ENCODE measurements around the gene P3H1.

The P3H1 gene

GRCh38 chr1:42739753-42740700, 26.8 kb downstream of the P3H1 start, which contains the start of gene CLDN19:
Gene CLDN19, minus strand, starts transcription at chr1:42740236. Its CDS starts 173 bp downstream, at chr1:42740063.
- in situ Hi-C loops (cut with HindIII; ENCODE audit: low sequenced_read_pairs): no loop called here
- no peak within 1 kb of the TSS for H3K4me3 ChIP-seq (ENCODE audit: low read depth, low read length)
- TF ChIP-seq, protein P1, sequence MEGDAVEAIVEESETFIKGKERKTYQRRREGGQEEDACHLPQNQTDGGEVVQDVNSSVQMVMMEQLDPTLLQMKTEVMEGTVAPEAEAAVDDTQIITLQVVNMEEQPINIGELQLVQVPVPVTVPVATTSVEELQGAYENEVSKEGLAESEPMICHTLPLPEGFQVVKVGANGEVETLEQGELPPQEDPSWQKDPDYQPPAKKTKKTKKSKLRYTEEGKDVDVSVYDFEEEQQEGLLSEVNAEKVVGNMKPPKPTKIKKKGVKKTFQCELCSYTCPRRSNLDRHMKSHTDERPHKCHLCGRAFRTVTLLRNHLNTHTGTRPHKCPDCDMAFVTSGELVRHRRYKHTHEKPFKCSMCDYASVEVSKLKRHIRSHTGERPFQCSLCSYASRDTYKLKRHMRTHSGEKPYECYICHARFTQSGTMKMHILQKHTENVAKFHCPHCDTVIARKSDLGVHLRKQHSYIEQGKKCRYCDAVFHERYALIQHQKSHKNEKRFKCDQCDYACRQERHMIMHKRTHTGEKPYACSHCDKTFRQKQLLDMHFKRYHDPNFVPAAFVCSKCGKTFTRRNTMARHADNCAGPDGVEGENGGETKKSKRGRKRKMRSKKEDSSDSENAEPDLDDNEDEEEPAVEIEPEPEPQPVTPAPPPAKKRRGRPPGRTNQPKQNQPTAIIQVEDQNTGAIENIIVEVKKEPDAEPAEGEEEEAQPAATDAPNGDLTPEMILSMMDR (IDR thresholded peaks at IDR 0.05; ENCODE audit: low read depth, low read length): no peak
- no peak for DNase-seq (ENCODE audit: low read depth, low spot score)

DNA sequence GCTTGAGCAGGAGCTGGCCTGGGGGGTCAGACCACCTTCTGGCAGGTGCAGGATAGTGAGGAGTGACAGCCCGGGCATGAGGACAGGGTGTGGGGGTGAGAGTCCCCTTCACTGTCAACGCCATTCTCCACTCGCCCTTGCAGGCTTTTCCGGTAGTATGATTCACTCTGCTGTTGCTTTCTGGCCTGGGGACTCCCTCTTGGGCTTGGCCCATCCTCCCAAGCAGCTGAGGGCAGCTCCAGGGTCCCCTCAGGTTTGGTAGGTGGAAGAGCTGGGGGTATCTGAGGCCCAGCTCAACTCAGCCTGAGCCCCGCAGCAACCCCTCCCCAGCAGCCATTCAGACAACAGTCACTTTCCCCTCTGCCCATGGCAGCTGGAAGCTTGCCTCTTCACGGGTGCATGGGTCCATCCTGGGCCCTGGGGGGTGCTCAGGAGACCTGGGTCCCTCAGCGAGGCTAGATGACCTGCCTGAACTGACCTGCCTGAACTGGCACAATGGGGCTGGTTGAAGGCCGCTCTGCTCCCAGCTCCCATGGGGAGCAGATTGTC, 28.1 kb downstream of the P3H1 start:
- H3K4me3 ChIP-seq (ENCODE audit: low read depth, low read length): no peak overlapping the region
- no peak for DNase-seq (ENCODE audit: low read depth, low spot score)
- in situ Hi-C loops (cut with HindIII; ENCODE audit: low sequenced_read_pairs): no loop called here
- TF ChIP-seq, protein P1 (IDR thresholded peaks at IDR 0.05; ENCODE audit: low read depth, low read length): no peak

- TF ChIP-seq, protein P1 (IDR thresholded peaks at IDR 0.05; ENCODE audit: low read depth, low read length): no peak
- no peak for DNase-seq (ENCODE audit: low read depth, low spot score)
- H3K4me3 ChIP-seq (ENCODE audit: low read depth, low read length): no peak overlapping the region
- in situ Hi-C loops (cut with HindIII; ENCODE audit: low sequenced_read_pairs): no loop called here
These were observed 28.7 kb downstream of the P3H1 start for GRCh38 chr1:42737986-42738677.

- in situ Hi-C loops (cut with HindIII; ENCODE audit: low sequenced_read_pairs): no loop called here
- TF ChIP-seq, protein P1 (IDR thresholded peaks at IDR 0.05; ENCODE audit: low read depth, low read length): peak; percentile 27
- no peak for DNase-seq (ENCODE audit: low read depth, low spot score)
- H3K4me3 ChIP-seq (ENCODE audit: low read depth, low read length): no peak overlapping the region
These were observed 29.6 kb downstream of the P3H1 start for GRCh38 chr1:42737257-42737656.

DNA sequence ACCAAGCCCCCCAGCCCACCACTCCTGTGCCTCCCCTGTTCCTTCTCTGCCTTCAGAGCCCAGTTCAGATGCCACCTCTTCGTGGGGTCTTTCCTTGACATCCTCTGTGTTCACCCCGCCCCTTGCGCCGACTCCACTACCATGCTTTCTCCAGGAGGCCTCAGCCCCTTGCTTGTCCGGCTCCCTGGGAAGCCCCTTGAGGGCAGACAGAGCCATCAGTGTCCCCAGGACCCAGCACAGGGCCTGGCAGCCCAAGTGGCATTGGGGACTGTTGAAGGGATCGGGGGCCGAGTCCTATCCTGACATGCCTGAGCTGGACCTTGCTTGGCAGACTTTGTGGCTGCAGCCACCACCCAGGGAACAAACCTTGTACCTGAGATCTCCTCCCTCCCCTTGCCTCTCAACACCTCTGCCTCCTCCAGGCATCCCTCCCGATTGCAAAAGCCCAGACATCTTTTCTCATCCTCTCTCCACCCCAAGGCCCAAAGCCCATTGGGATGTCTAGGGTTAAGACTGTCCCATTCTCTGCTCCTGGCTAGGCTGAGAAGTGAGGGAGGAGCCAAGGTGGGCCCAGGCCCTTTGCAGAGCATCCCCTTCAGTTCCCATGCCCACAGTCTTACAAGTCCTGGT, 30.1 kb downstream of the P3H1 start:
- no peak overlapping the region for H3K4me3 ChIP-seq (ENCODE audit: low read depth, low read length)
- in situ Hi-C loops (cut with HindIII; ENCODE audit: low sequenced_read_pairs): no loop called here
- TF ChIP-seq, protein P1 (IDR thresholded peaks at IDR 0.05; ENCODE audit: low read depth, low read length): no peak
- DNase-seq (ENCODE audit: low read depth, low spot score): no peak

GRCh38 chr1:42736152-42736551, 30.7 kb downstream of the P3H1 start:
- TF ChIP-seq, protein P1 (IDR thresholded peaks at IDR 0.05; ENCODE audit: low read depth, low read length): peak; percentile 39
- no peak for DNase-seq (ENCODE audit: low read depth, low spot score)
- in situ Hi-C loops (cut with HindIII; ENCODE audit: low sequenced_read_pairs): no loop called here
- no peak overlapping the region for H3K4me3 ChIP-seq (ENCODE audit: low read depth, low read length)
